Endothelial cell of umbilical vein (primary cell): ENCODE measurements around the gene PSMD3. TPM values are rescaled to one million over a fixed set of nuclear protein-coding genes. Genes with fewer than 3 reads are reported as not detected.

ENCODE experiments used
- BruUV-seq: library from RNA; stranded (reverse); fragments of 400-500 nt; replicated peaks from 2 replicates; lab custom pipeline; 2021; lab: Mats Ljungman, UMichigan
- CTCF ChIA-PET: fragments of 300-600, 350-600 bp; sonication (Branson Sonifier 250); formaldehyde crosslinking; loops from one replicate; lab custom pipeline; 2021; ENCODE audit warnings: antibody characterized with exemption, inconsistent platforms; lab: Charles Lee
- POLR2A ChIA-PET: fragments of 300-600, 350-600 bp; sonication (Branson Sonifier 250); formaldehyde crosslinking; loops from one replicate; lab custom pipeline; 2021; ENCODE audit warnings: antibody characterized with exemption, inconsistent platforms; lab: Charles Lee
- DNase-seq: peaks from one replicate; pipeline ENCODE4 v3.0.0-alpha.2; 2011; ENCODE audit warnings: low read depth, low spot score
- FAIRE-seq: peaks from 2 replicates; lab custom pipeline; 2011; peaks lifted over from hg19 to GRCh38; lab: Jason Lieb, UNC
- H2AFZ ChIP-seq: 2 replicates; pipeline ENCODE4 v1.6.0; 2012; ENCODE audit warnings: low read depth, low read length, control low read depth, inconsistent platforms
- H3K27ac ChIP-seq: 2 replicates; pipeline ENCODE4 v1.5.1; 2011; ENCODE audit warnings: low read depth, mild to moderate bottlenecking, control low read depth, low read length, moderate library complexity; ENCODE audit not compliant: insufficient read depth
- H3K27me3 ChIP-seq, 2 experiments: 2 replicates each; pipeline versions ENCODE4 v1.6.0 to v1.6.1; 2011; ENCODE audit warnings: low read length in 2 of 2, mixed read lengths in 1 of 2; ENCODE audit not compliant: control insufficient read depth in 2 of 2, insufficient read depth in 2 of 2
- H3K36me3 ChIP-seq, 2 experiments: 2 replicates in 1 of 2; 3 replicates in 1 of 2; pipeline ENCODE4 v1.5.1; 2011; ENCODE audit warnings: low read length in 2 of 2, mild to moderate bottlenecking in 1 of 2, moderate library complexity in 1 of 2; ENCODE audit not compliant: control insufficient read depth in 2 of 2, insufficient read depth in 2 of 2; ENCODE audit errors: extremely low read depth in 1 of 2
- H3K4me1 ChIP-seq: 3 replicates; pipeline ENCODE4 v1.5.1; 2011; ENCODE audit warnings: mild to moderate bottlenecking, low read length; ENCODE audit not compliant: control insufficient read depth, insufficient read depth; ENCODE audit errors: extremely low read depth
- H3K4me2 ChIP-seq: 2 replicates; pipeline ENCODE4 v1.6.1; 2011; ENCODE audit warnings: low read length, control low read depth, mixed read lengths; ENCODE audit not compliant: insufficient read depth
- H3K4me3 ChIP-seq, 3 experiments: fragments of 200-600 bp in 1 of 3; sonication (generic), shearing (Covaris generic) in 1 of 3; replicated peaks in 1 of 3; 2 replicates each; pipeline ENCODE4 v1.5.1; 2011 to 2016; ENCODE audit warnings: control low read depth in 3 of 3, low read length in 3 of 3, mild to moderate bottlenecking in 2 of 3, inconsistent platforms in 1 of 3, low read depth in 1 of 3, moderate library complexity in 1 of 3; ENCODE audit not compliant: insufficient read depth in 1 of 3
- H3K79me2 ChIP-seq: 2 replicates; pipeline ENCODE4 v1.6.0; 2012; ENCODE audit warnings: low read length, inconsistent platforms; ENCODE audit not compliant: control insufficient read depth, insufficient read depth
- H3K9ac ChIP-seq: replicated peaks from 2 replicates; pipeline ENCODE3; 2011; ENCODE audit warnings: low read length, control low read depth; ENCODE audit not compliant: insufficient read depth; ENCODE audit errors: extremely low read depth
- H3K9me1 ChIP-seq: replicated peaks from 3 replicates; pipeline ENCODE4 v1.6.0; 2011; ENCODE audit warnings: mild to moderate bottlenecking, low read length; ENCODE audit not compliant: control insufficient read depth, insufficient read depth; ENCODE audit errors: extremely low read depth
- H3K9me3 ChIP-seq: replicated peaks from 2 replicates; pipeline ENCODE4 v1.5.1; 2012; ENCODE audit warnings: low read length, inconsistent platforms; ENCODE audit not compliant: control insufficient read depth, insufficient read depth
- H4K20me1 ChIP-seq: replicated peaks from 2 replicates; pipeline ENCODE3; 2011; ENCODE audit warnings: mild to moderate bottlenecking, low read length; ENCODE audit not compliant: control insufficient read depth, insufficient read depth; ENCODE audit errors: extremely low read depth
- CTCF ChIP-seq, 2 donors: IDR thresholded peaks; 1 replicate in 1 of 2; 2 replicates in 1 of 2; pipeline ENCODE4 v1.5.1; 2011; ENCODE audit warnings: low read length in 2 of 2, mild to moderate bottlenecking in 2 of 2, moderate library complexity in 2 of 2, control low read depth in 1 of 2, inconsistent platforms in 1 of 2, low read depth in 1 of 2; ENCODE audit not compliant: insufficient read depth in 1 of 2; ENCODE audit errors: extremely low read depth in 1 of 2
- EZH2 ChIP-seq: IDR thresholded peaks from 2 replicates; pipeline ENCODE4 v1.6.1; 2012; ENCODE audit warnings: borderline replicate concordance, low read depth, mild to moderate bottlenecking, moderate library complexity, low read length, inconsistent platforms; ENCODE audit not compliant: severe bottlenecking
- FOS ChIP-seq: IDR thresholded peaks from 2 replicates; pipeline ENCODE4 v1.6.1; 2011; ENCODE audit warnings: mild to moderate bottlenecking, low read length, moderate library complexity, borderline replicate concordance; ENCODE audit not compliant: insufficient read depth
- GATA2 ChIP-seq: IDR thresholded peaks from 2 replicates; pipeline ENCODE4 v1.7.0; 2011; ENCODE audit warnings: low read depth, mild to moderate bottlenecking, moderate library complexity, mixed read lengths, low read length; ENCODE audit not compliant: insufficient read length, insufficient read depth
- JUN ChIP-seq: IDR thresholded peaks from 2 replicates; pipeline ENCODE4 v1.6.1; 2011; ENCODE audit warnings: borderline replicate concordance, low read depth; ENCODE audit not compliant: insufficient read length, insufficient read depth
- MAX ChIP-seq: IDR thresholded peaks from 2 replicates; pipeline ENCODE4 v1.6.1; 2011; ENCODE audit not compliant: insufficient read depth, insufficient read length
- MYC ChIP-seq: IDR thresholded peaks from one replicate; pipeline ENCODE4 v1.6.1; 2011; ENCODE audit warnings: mild to moderate bottlenecking, low read depth, low read length
- dilution Hi-C: fragments of 300-500 bp; cut with MboI; formaldehyde crosslinking; loops from one replicate; pipeline ENCODE4 v1.15.0; 2019; ENCODE audit warnings: low sequenced_read_pairs; ENCODE audit not compliant: extremely low pct_ligation_motif_present
- intact Hi-C: fragments of 100-400 bp; cut with micrococcal nuclease; formaldehyde crosslinking; loops from one replicate; pipeline ENCODE4 v1.10.0; 2022
- polyA plus RNA-seq, 4 experiments: library from polyadenylated mRNA; depleted of rRNA in 3 of 4; stranded (reverse) in 3 of 4; unstranded in 1 of 4; fragments of >200 nt; gene quantifications; 2 replicates each; pipeline versions ENCODE4 v1.2.1 to v1.2.3, GENCODE V29; 2011 to 2012; ENCODE audit warnings: missing spikeins in 1 of 4
- total RNA-seq: library from RNA; stranded (reverse); gene quantifications from 2 replicates; pipeline ENCODE4 v1.2.3, GENCODE V29; 2021

The PSMD3 gene
- total and polyA plus RNA-seq, 2 donors (not counting 3 experiments of a cell fraction or from before 2014, with no cell fraction given), result 120 to 136 TPM

- no peaks in the 10 kb centered on the region for H3K9me1 ChIP-seq
- no peak overlapping the region for H3K27ac ChIP-seq
- H3K4me3 ChIP-seq, result no peak overlapping the region
- no TSS peak for BruUV-seq
- DNase-seq, result no peak
- TF ChIP-seq CTCF (IDR thresholded peaks at IDR 0.05; ENCODE audit: extremely low read depth in 1 of 2, insufficient read depth in 1 of 2, low read depth in 1 of 2, low read length in 2 of 2), result no peak
- TF ChIP-seq GATA2, result no peak
- no peak for TF ChIP-seq EZH2
- no peak for TF ChIP-seq MYC
- no peak for TF ChIP-seq MAX
- TF ChIP-seq FOS, result no peak
- TF ChIP-seq JUN, result no peak
- H3K27me3 ChIP-seq, result peaks cover 0 to 2% of the 10 kb centered on the region in 2 experiments
- CTCF ChIA-PET, result interaction anchor here (1.0 kb wide), 1 partner anchor 21 kb away, joined by 9 read pairs; no protein-coding TSS in a partner anchor
- no peak overlapping the region for H3K9ac ChIP-seq
- no peak overlapping the region for H2AFZ ChIP-seq
- H4K20me1 ChIP-seq, result no peaks in the 10 kb centered on the region
- dilution Hi-C loops, result no loop called here
- peaks cover 5% of the 10 kb centered on the region for H3K4me1 ChIP-seq
- no peak for FAIRE-seq
- no peaks in the 10 kb centered on the region for H3K79me2 ChIP-seq
- H3K9me3 ChIP-seq, result no peaks in the 10 kb centered on the region
- H3K4me2 ChIP-seq, result no peak overlapping the region
- POLR2A ChIA-PET, result no interaction called here
- no peaks in the 10 kb centered on the region for H3K36me3 ChIP-seq
- intact Hi-C loops, result no loop called here
Observed at GRCh38 chr17:39938140-39938869, 42.3 kb upstream of the PSMD3 start.
